ENCODE data around the gene GRIK1. TPM values are rescaled to one million over a fixed set of nuclear protein-coding genes. Genes with fewer than 3 reads are reported as not detected.
A peak's percentile ranks its signal among the peaks of the same experiment; 100 is the strongest.

The GRIK1 gene
- total and polyA plus RNA-seq, 5 donors = not detected

- Histone ChIP-seq H3K9me3 (ENCODE audit: control insufficient read depth, low read length) (no peaks in the 10 kb centered on the region), H3K4me3 (ENCODE audit: low read length) (no peak overlapping the region), H3K27me3 (ENCODE audit: control insufficient read depth, insufficient read depth) (no peaks in the 10 kb centered on the region), H3K4me1 (ENCODE audit: control insufficient read depth, insufficient read depth, low read length) (no peaks in the 10 kb centered on the region), H3K27ac (ENCODE audit: low read length) (no peak overlapping the region)
- 95% methylated on average over 4 of the region's 4 CpGs for WGBS
- intact Hi-C loops (cut with DNase I) = no loop called here
- ATAC-seq (no peak), DNase-seq (no peak)
Observed at GRCh38 chr21:29529139-29529538, 410.7 kb downstream of the GRIK1 start.

GRCh38 chr21:29526545-29526944 is 413.3 kb downstream of the GRIK1 start:
- no peak for ATAC-seq
- Histone ChIP-seq H3K9me3 (ENCODE audit: control insufficient read depth, low read length) (no peaks in the 10 kb centered on the region), H3K27me3 (ENCODE audit: control insufficient read depth, insufficient read depth) (no peaks in the 10 kb centered on the region), H3K4me3 (ENCODE audit: low read length) (no peak overlapping the region), H3K4me1 (ENCODE audit: control insufficient read depth, insufficient read depth, low read length) (no peaks in the 10 kb centered on the region), H3K27ac (ENCODE audit: low read length) (no peak overlapping the region)
- no peak for DNase-seq
- intact Hi-C loops (cut with DNase I) = no loop called here
- 95% methylated on average over 2 of the region's 2 CpGs for WGBS

- H3K27ac ChIP-seq (ENCODE audit: low read length) = no peak overlapping the region
Observed at GRCh38 chr21:29524055-29524454, 415.7 kb downstream of the GRIK1 start.

GRCh38 chr21:29523646-29524045 is 416.1 kb downstream of the GRIK1 start:
- Histone ChIP-seq H3K27ac (ENCODE audit: low read length) (no peak overlapping the region), H3K27me3 (ENCODE audit: control insufficient read depth, insufficient read depth) (no peaks in the 10 kb centered on the region)
- DNase-seq = no peak

More at GRCh38 chr21:29524055-29524454, 415.7 kb downstream of the GRIK1 start:
- no peak overlapping the region for H3K4me3 ChIP-seq (ENCODE audit: low read length)
- intact Hi-C loops (cut with DNase I) = no loop called here
- WGBS = 67% methylated on average over 1 of the region's 1 CpG
- DNase-seq (peak in 1 of 3 donors; percentile 20), ATAC-seq (peak; percentile 65 to 81)
- H3K9me3 ChIP-seq (ENCODE audit: control insufficient read depth, low read length) = no peaks in the 10 kb centered on the region
- no peaks in the 10 kb centered on the region for H3K4me1 ChIP-seq (ENCODE audit: control insufficient read depth, insufficient read depth, low read length)
- H3K27me3 ChIP-seq (ENCODE audit: control insufficient read depth, insufficient read depth) = no peaks in the 10 kb centered on the region

GRCh38 chr21:29521872-29522271 is 417.9 kb downstream of the GRIK1 start:
- Histone ChIP-seq H3K4me1 (ENCODE audit: control insufficient read depth, insufficient read depth, low read length) (no peaks in the 10 kb centered on the region), H3K9me3 (ENCODE audit: control insufficient read depth, low read length) (no peaks in the 10 kb centered on the region), H3K27me3 (ENCODE audit: control insufficient read depth, insufficient read depth) (no peaks in the 10 kb centered on the region), H3K4me3 (ENCODE audit: low read length) (no peak overlapping the region), H3K27ac (ENCODE audit: low read length) (no peak overlapping the region)
- ATAC-seq = no peak
- DNase-seq = no peak
- intact Hi-C loops (cut with DNase I) = no loop called here
- 82% methylated on average over 1 of the region's 1 CpG for WGBS

More at GRCh38 chr21:29523646-29524045, 416.1 kb downstream of the GRIK1 start:
- H3K9me3 ChIP-seq (ENCODE audit: control insufficient read depth, low read length) = no peaks in the 10 kb centered on the region
- 73% methylated on average over 1 of the region's 1 CpG for WGBS
- H3K4me3 ChIP-seq (ENCODE audit: low read length) = no peak overlapping the region
- H3K4me1 ChIP-seq (ENCODE audit: control insufficient read depth, insufficient read depth, low read length) = no peaks in the 10 kb centered on the region
- intact Hi-C loops (cut with DNase I) = no loop called here
- ATAC-seq = peak; percentile 76 to 84

- DNase-seq (no peak), ATAC-seq (no peak)
- WGBS = 58% methylated on average over 3 of the region's 3 CpGs
- H3K9me3 ChIP-seq (ENCODE audit: control insufficient read depth, low read length) = no peaks in the 10 kb centered on the region
- H3K27ac ChIP-seq (ENCODE audit: low read length) = no peak overlapping the region
- intact Hi-C loops (cut with DNase I) = no loop called here
- no peak overlapping the region for H3K4me3 ChIP-seq (ENCODE audit: low read length)
- H3K4me1 ChIP-seq (ENCODE audit: control insufficient read depth, insufficient read depth, low read length) = no peaks in the 10 kb centered on the region
- H3K27me3 ChIP-seq (ENCODE audit: control insufficient read depth, insufficient read depth) = no peaks in the 10 kb centered on the region
Observed at GRCh38 chr21:29520171-29520570, 419.6 kb downstream of the GRIK1 start.

GRCh38 chr21:29514652-29515247 is 425.0 kb downstream of the GRIK1 start:
- Histone ChIP-seq H3K9me3 (ENCODE audit: control insufficient read depth, low read length) (no peaks in the 10 kb centered on the region), H3K4me1 (ENCODE audit: control insufficient read depth, insufficient read depth, low read length) (no peaks in the 10 kb centered on the region), H3K4me3 (ENCODE audit: low read length) (no peak overlapping the region), H3K27ac (ENCODE audit: low read length) (no peak overlapping the region), H3K27me3 (ENCODE audit: control insufficient read depth, insufficient read depth) (no peaks in the 10 kb centered on the region)
- no peak for ATAC-seq
- no peak for DNase-seq
- 98% methylated on average over 2 of the region's 2 CpGs for WGBS
- intact Hi-C loops (cut with DNase I) = no loop called here

GRCh38 chr21:29513535-29513934 is 426.3 kb downstream of the GRIK1 start:
- 87% methylated on average over 1 of the region's 1 CpG for WGBS
- no peak for DNase-seq
- no peak overlapping the region for H3K4me3 ChIP-seq (ENCODE audit: low read length)
- intact Hi-C loops (cut with DNase I) = no loop called here
- no peak overlapping the region for H3K27ac ChIP-seq (ENCODE audit: low read length)
- no peak for ATAC-seq
- H3K9me3 ChIP-seq (ENCODE audit: control insufficient read depth, low read length) = no peaks in the 10 kb centered on the region
- H3K27me3 ChIP-seq (ENCODE audit: control insufficient read depth, insufficient read depth) = no peaks in the 10 kb centered on the region
- no peaks in the 10 kb centered on the region for H3K4me1 ChIP-seq (ENCODE audit: control insufficient read depth, insufficient read depth, low read length)

GRCh38 chr21:29511096-29511495 is 428.7 kb downstream of the GRIK1 start:
- DNase-seq = no peak
- intact Hi-C loops (cut with DNase I) = no loop called here
- no peak overlapping the region for H3K27ac ChIP-seq (ENCODE audit: low read length)
- ATAC-seq = no peak
- no peaks in the 10 kb centered on the region for H3K9me3 ChIP-seq (ENCODE audit: control insufficient read depth, low read length)
- H3K4me3 ChIP-seq (ENCODE audit: low read length) = no peak overlapping the region
- H3K4me1 ChIP-seq (ENCODE audit: control insufficient read depth, insufficient read depth, low read length) = no peaks in the 10 kb centered on the region
- no peaks in the 10 kb centered on the region for H3K27me3 ChIP-seq (ENCODE audit: control insufficient read depth, insufficient read depth)
- 87% methylated on average over 4 of the region's 4 CpGs for WGBS

- ATAC-seq (no peak), DNase-seq (no peak)
- H3K27me3 ChIP-seq (ENCODE audit: control insufficient read depth, insufficient read depth) = no peaks in the 10 kb centered on the region
- intact Hi-C loops (cut with DNase I) = no loop called here
- H3K4me1 ChIP-seq (ENCODE audit: control insufficient read depth, insufficient read depth, low read length) = no peaks in the 10 kb centered on the region
- H3K9me3 ChIP-seq (ENCODE audit: control insufficient read depth, low read length) = no peaks in the 10 kb centered on the region
- WGBS = 84% methylated on average over 6 of the region's 6 CpGs
- no peak overlapping the region for H3K4me3 ChIP-seq (ENCODE audit: low read length)
- no peak overlapping the region for H3K27ac ChIP-seq (ENCODE audit: low read length)
Observed at GRCh38 chr21:29509121-29509520, 430.7 kb downstream of the GRIK1 start.

GRCh38 chr21:29508301-29508700 is 431.5 kb downstream of the GRIK1 start:
- H3K4me3 ChIP-seq (ENCODE audit: low read length) = no peak overlapping the region
- no peak for ATAC-seq
- WGBS = 85% methylated on average over 4 of the region's 4 CpGs
- H3K27ac ChIP-seq (ENCODE audit: low read length) = no peak overlapping the region
- no peaks in the 10 kb centered on the region for H3K27me3 ChIP-seq (ENCODE audit: control insufficient read depth, insufficient read depth)
- H3K9me3 ChIP-seq (ENCODE audit: control insufficient read depth, low read length) = no peaks in the 10 kb centered on the region
- no peaks in the 10 kb centered on the region for H3K4me1 ChIP-seq (ENCODE audit: control insufficient read depth, insufficient read depth, low read length)
- intact Hi-C loops (cut with DNase I) = no loop called here
- no peak for DNase-seq

GRCh38 chr21:29506947-29507346 is 432.8 kb downstream of the GRIK1 start:
- Histone ChIP-seq H3K27me3 (ENCODE audit: control insufficient read depth, insufficient read depth) (no peaks in the 10 kb centered on the region), H3K9me3 (ENCODE audit: control insufficient read depth, low read length) (no peaks in the 10 kb centered on the region), H3K27ac (ENCODE audit: low read length) (no peak overlapping the region), H3K4me3 (ENCODE audit: low read length) (no peak overlapping the region), H3K4me1 (ENCODE audit: control insufficient read depth, insufficient read depth, low read length) (no peaks in the 10 kb centered on the region)
- ATAC-seq = no peak
- no peak for DNase-seq
- intact Hi-C loops (cut with DNase I) = no loop called here
- WGBS = 81% methylated on average over 3 of the region's 3 CpGs
